Gastroesophageal sphincter (tissue), 4 donors: Measurements from ENCODE around the gene RGS17. TPM values are rescaled to one million over a fixed set of nuclear protein-coding genes. Genes with fewer than 3 reads are reported as not detected.
A peak's percentile ranks its signal among the peaks of the same experiment; 100 is the strongest.

Experiments
- ATAC-seq: fragments of 150-250 bp; one replicate; pipeline ENCODE4 v1.9.1; 2016; ENCODE audit warnings: mild to moderate bottlenecking, moderate library complexity
- H3K27ac ChIP-seq, 4 donors: fragments of 200-600 bp; sonication (generic) in 3 of 4; 1 replicate in 3 of 4; 2 replicates in 1 of 4; pipeline ENCODE4 v1.5.1; 2016 to 2019
- H3K27me3 ChIP-seq: fragments of 200-600 bp; sonication (generic); one replicate; pipeline ENCODE4 v1.5.1; 2019
- H3K36me3 ChIP-seq, 2 donors: fragments of 200-600 bp; sonication (generic); one replicate each; pipeline ENCODE4 v1.5.1; 2019; ENCODE audit warnings: control low read depth in 1 of 2
- H3K4me1 ChIP-seq, 3 donors: fragments of 200-600 bp; sonication (generic); 1 replicate in 2 of 3; 2 replicates in 1 of 3; pipeline ENCODE4 v1.5.1; 2016 to 2019; ENCODE audit warnings: control low read depth in 2 of 3
- H3K4me3 ChIP-seq, 2 donors: fragments of 200-600 bp; sonication (generic); one replicate each; pipeline ENCODE4 v1.5.1; 2019; ENCODE audit warnings: mild to moderate bottlenecking in 1 of 2, moderate library complexity in 1 of 2
- H3K9me3 ChIP-seq, 3 donors: fragments of 200-600 bp; sonication (generic); one replicate each; pipeline ENCODE4 v1.5.1; 2017 to 2019; ENCODE audit warnings: control low read depth in 2 of 3
- CTCF ChIP-seq, 4 experiments: fragments of 200-600 bp in 2 of 4; fragments of 450-650 bp in 2 of 4; sonication (generic) in 1 of 4; IDR thresholded peaks; one replicate each; pipeline ENCODE4 v1.5.1; 2017 to 2019; ENCODE audit warnings: antibody characterized with exemption in 4 of 4, mild to moderate bottlenecking in 2 of 4, moderate library complexity in 2 of 4
- EP300 ChIP-seq: sonication (generic); formaldehyde crosslinking; IDR thresholded peaks from one replicate; pipeline ENCODE4 v1.6.1; 2017; ENCODE audit warnings: antibody characterized with exemption, mild to moderate bottlenecking
- POLR2A ChIP-seq, 2 donors: fragments of 450-650 bp; IDR thresholded peaks; one replicate each; pipeline ENCODE4 v1.6.1; 2017; ENCODE audit warnings: antibody characterized with exemption in 2 of 2, mild to moderate bottlenecking in 2 of 2, moderate library complexity in 1 of 2
- POLR2AphosphoS5 ChIP-seq: sonication (generic); formaldehyde crosslinking; IDR thresholded peaks from one replicate; pipeline ENCODE4 v1.6.1; 2017; ENCODE audit warnings: antibody characterized with exemption
- WGBS, 2 donors: methylation state at CpG; one replicate each; pipeline ENCODE4 v1.1.5; 2018; ENCODE audit warnings: low coverage in 1 of 2; 5-methylcytosine and 5-hydroxymethylcytosine counted together
- total RNA-seq, 4 donors: library from RNA; depleted of rRNA; stranded (reverse); fragments of >200 nt; gene quantifications; one replicate each; pipeline ENCODE4 v1.1.0, GENCODE V29; 2016

The RGS17 gene
- total RNA-seq, 4 donors from 2014 or later = 0.19 to 0.27 TPM; not detected in 2

DNA sequence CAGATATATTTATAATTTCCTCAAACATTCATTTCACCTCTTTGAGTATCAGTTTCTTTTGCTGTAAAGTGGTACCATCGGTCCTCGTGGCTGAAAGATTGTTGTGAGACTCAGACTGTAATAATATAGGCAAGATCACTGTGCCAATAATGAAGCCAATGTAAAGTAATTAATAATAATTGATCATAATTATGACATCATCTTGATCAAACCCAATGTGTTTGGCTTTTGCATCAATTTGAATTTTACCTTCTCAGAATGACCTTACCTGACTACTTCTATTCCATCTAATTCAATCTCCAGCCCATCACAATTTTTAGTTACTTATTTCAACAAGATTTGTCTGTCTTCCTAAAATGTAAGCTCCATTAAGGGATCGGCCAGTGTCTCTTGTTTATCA lies 112.7 kb downstream of the RGS17 start:
- no peak for ATAC-seq
- Histone ChIP-seq H3K4me3 (no peak overlapping the region), H3K9me3 (no peaks in the 10 kb centered on the region), H3K4me1 (no peaks in the 10 kb centered on the region), H3K27me3 (no peaks in the 10 kb centered on the region), H3K27ac (no peak overlapping the region), H3K36me3 (no peaks in the 10 kb centered on the region)
- TF ChIP-seq POLR2A (IDR thresholded peaks at IDR 0.05) (no peak), POLR2AphosphoS5 (no peak), EP300 (no peak), CTCF (IDR thresholded peaks at IDR 0.05) (peak in 1 of 4 experiments; percentile 0)
- 87 to 92% methylated on average over 3 of the region's 3 CpGs for WGBS, 2 donors

- Histone ChIP-seq H3K9me3 (no peaks in the 10 kb centered on the region), H3K27me3 (no peaks in the 10 kb centered on the region), H3K4me1 (no peaks in the 10 kb centered on the region), H3K36me3 (no peaks in the 10 kb centered on the region), H3K27ac (no peak overlapping the region), H3K4me3 (no peak overlapping the region)
- no peak for ATAC-seq
- 73 to 81% methylated on average over 2 to 3 of the region's 3 CpGs for WGBS, 2 donors
- TF ChIP-seq EP300 (no peak), POLR2A (IDR thresholded peaks at IDR 0.05) (no peak), CTCF (IDR thresholded peaks at IDR 0.05) (no peak), POLR2AphosphoS5 (no peak)
Observed at GRCh38 chr6:153016846-153017245, 114.2 kb downstream of the RGS17 start.

- no peaks in the 10 kb centered on the region for H3K9me3 ChIP-seq
- H3K27me3 ChIP-seq = no peaks in the 10 kb centered on the region
- 81 to 83% methylated on average over 3 to 4 of the region's 4 CpGs for WGBS, 2 donors
- H3K4me3 ChIP-seq = no peak overlapping the region
- H3K4me1 ChIP-seq = no peaks in the 10 kb centered on the region
- TF ChIP-seq EP300 = no peak
- TF ChIP-seq CTCF (IDR thresholded peaks at IDR 0.05) = no peak
- no peak for TF ChIP-seq POLR2A (IDR thresholded peaks at IDR 0.05)
- TF ChIP-seq POLR2AphosphoS5 = no peak
- ATAC-seq = no peak
- H3K27ac ChIP-seq = no peak overlapping the region
- H3K36me3 ChIP-seq = no peaks in the 10 kb centered on the region
Observed at GRCh38 chr6:153015094-153015640, 115.9 kb downstream of the RGS17 start.

- no peak for TF ChIP-seq POLR2AphosphoS5
- no peak for TF ChIP-seq POLR2A (IDR thresholded peaks at IDR 0.05)
- TF ChIP-seq CTCF (IDR thresholded peaks at IDR 0.05) = no peak
- no peak for TF ChIP-seq EP300
- Histone ChIP-seq H3K4me3 (no peak overlapping the region), H3K27me3 (no peaks in the 10 kb centered on the region), H3K27ac (no peak overlapping the region), H3K36me3 (no peaks in the 10 kb centered on the region), H3K9me3 (no peaks in the 10 kb centered on the region), H3K4me1 (no peaks in the 10 kb centered on the region)
- ATAC-seq = no peak
- WGBS, 2 donors = 55 to 78% methylated on average over 2 of the region's 2 CpGs
Observed at GRCh38 chr6:153013438-153013837, 117.6 kb downstream of the RGS17 start.

- no peak overlapping the region for H3K4me3 ChIP-seq
- ATAC-seq = no peak
- TF ChIP-seq CTCF (IDR thresholded peaks at IDR 0.05) (no peak), EP300 (no peak), POLR2A (IDR thresholded peaks at IDR 0.05) (no peak), POLR2AphosphoS5 (no peak)
- H3K4me1 ChIP-seq = no peaks in the 10 kb centered on the region
- H3K36me3 ChIP-seq = no peaks in the 10 kb centered on the region
- no peaks in the 10 kb centered on the region for H3K27me3 ChIP-seq
- 78% methylated on average over 6 of the region's 6 CpGs; no CpG with 5 or more reads in 1 of the 2 donors for WGBS, 2 donors
- no peak overlapping the region for H3K27ac ChIP-seq
- H3K9me3 ChIP-seq = no peaks in the 10 kb centered on the region
Observed at GRCh38 chr6:153012856-153013255, 118.2 kb downstream of the RGS17 start.
